Body of pancreas (tissue), 4 donors: ENCODE data around the gene CSN1S1.

Experiments
- POLR2A ChIP-seq, 3 donors: fragments of 450-650 bp; IDR thresholded peaks; one replicate each; pipeline ENCODE4 v1.6.1; 2016; ENCODE audit warnings: antibody characterized with exemption in 3 of 3, mild to moderate bottlenecking in 2 of 3
- TF ChIP-seq, protein P1 (sequence below), 7 experiments: fragments of 450-650 bp in 4 of 7; fragments of 200-600 bp in 3 of 7; sonication (generic) in 3 of 7; IDR thresholded peaks; one replicate each; pipeline ENCODE4 v1.5.1; 2016 to 2019; ENCODE audit warnings: antibody characterized with exemption in 7 of 7

- TF ChIP-seq, protein P1, sequence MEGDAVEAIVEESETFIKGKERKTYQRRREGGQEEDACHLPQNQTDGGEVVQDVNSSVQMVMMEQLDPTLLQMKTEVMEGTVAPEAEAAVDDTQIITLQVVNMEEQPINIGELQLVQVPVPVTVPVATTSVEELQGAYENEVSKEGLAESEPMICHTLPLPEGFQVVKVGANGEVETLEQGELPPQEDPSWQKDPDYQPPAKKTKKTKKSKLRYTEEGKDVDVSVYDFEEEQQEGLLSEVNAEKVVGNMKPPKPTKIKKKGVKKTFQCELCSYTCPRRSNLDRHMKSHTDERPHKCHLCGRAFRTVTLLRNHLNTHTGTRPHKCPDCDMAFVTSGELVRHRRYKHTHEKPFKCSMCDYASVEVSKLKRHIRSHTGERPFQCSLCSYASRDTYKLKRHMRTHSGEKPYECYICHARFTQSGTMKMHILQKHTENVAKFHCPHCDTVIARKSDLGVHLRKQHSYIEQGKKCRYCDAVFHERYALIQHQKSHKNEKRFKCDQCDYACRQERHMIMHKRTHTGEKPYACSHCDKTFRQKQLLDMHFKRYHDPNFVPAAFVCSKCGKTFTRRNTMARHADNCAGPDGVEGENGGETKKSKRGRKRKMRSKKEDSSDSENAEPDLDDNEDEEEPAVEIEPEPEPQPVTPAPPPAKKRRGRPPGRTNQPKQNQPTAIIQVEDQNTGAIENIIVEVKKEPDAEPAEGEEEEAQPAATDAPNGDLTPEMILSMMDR (IDR thresholded peaks at IDR 0.05) = no peak
- TF ChIP-seq POLR2A (IDR thresholded peaks at IDR 0.05) = no peak
Measured at GRCh38 chr4:69974631-69975030, 43.8 kb downstream of the CSN1S1 start.
